HFFc6 (cell line): ENCODE results near the gene PRELID3B. TPM values are rescaled to one million over a fixed set of nuclear protein-coding genes. Genes with fewer than 3 reads are reported as not detected.

Experiments used
- DNase-seq: peaks from one replicate; pipeline ENCODE4 v3.0.0-alpha.2; 2018
- H3K27ac Mint-ChIP-seq: 2 replicates; pipeline ENCODE4 v1.8.0; 2020; ENCODE audit warnings: mild to moderate bottlenecking, mixed read lengths
- H3K27me3 Mint-ChIP-seq: 2 replicates; pipeline ENCODE4 v1.8.0; 2021; ENCODE audit warnings: mild to moderate bottlenecking, moderate library complexity, mixed read lengths; ENCODE audit not compliant: insufficient read depth
- H3K36me3 Mint-ChIP-seq: 2 replicates; pipeline ENCODE4 v1.8.0; 2021; ENCODE audit warnings: low read depth, mixed read lengths
- H3K4me1 Mint-ChIP-seq: 2 replicates; pipeline ENCODE4 v1.8.0; 2020; ENCODE audit warnings: low read depth, mixed read lengths
- H3K4me3 Mint-ChIP-seq: 2 replicates; pipeline ENCODE4 v1.8.0; 2020; ENCODE audit warnings: mild to moderate bottlenecking, moderate library complexity, mixed read lengths
- H3K9me3 Mint-ChIP-seq: 2 replicates; pipeline ENCODE4 v1.8.0; 2020; ENCODE audit warnings: mild to moderate bottlenecking, mixed read lengths
- long read RNA-seq: library from polyadenylated mRNA; unstranded; transcript quantifications from one replicate; pipeline ENCODE4 v2.0.0, GENCODE V29; 2019
- total RNA-seq, 6 experiments: library from RNA; stranded (reverse); fragmentation: NEBNext Ultra II Directional; extraction: Animal tissue kit (Norgen Biotek cat#: 25700); gene quantifications; 2 replicates in 1 of 6; 3 replicates in 5 of 6; pipeline ENCODE4 v1.2.3, GENCODE V29; 2021
- TF ChIP-seq, protein P1 (sequence below): fragments of 200-600 bp; sonication (generic); IDR thresholded peaks from 2 replicates; pipeline ENCODE4 v1.5.0; 2021; ENCODE audit warnings: antibody characterized with exemption, mild to moderate bottlenecking

Gene PRELID3B
- 10 to 100 TPM; 55.2 to 64.1 (median 59.8) TPM for total RNA-seq
- long read RNA-seq, transcript PRELID3B-201 (6 exons, 2,626 nt) = major isoform, 74 of 101 reads
- long read RNA-seq, partial matches to known transcripts = 2 of 101 reads
- long read RNA-seq, other reads (novel, unspliced or antisense) = 18 of 101 reads

DNA sequence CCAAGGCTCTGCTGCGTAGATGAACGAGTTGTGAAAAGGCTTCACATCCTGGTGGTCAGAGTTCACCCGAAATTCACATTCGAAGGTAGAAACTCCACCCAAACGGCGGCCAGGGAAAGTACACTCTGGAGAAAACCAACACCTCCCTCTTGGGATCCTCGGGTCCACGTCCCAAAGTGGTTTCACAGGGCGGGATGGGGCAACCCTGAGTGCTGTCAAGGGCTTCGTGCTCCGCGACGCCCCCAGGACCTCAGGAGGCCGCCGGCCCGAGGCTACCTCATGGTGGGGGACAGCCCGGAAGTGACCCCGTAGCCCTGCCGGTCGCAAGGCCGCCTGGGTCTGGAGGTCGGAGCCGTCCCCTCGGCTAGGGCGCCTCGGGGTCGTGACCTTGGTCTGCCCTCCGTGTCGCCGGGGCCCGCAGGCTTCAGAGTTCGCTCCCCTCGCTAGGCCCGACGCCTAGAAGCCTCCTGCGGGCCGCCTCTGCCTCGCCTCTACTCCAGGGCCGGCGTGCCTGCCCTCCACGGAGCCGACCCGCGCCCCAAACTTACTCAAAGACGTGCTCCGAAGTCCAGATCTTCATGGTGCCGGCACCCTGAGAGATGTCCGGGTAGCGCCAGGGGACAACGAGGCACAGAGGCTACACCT, at the start of gene PRELID3B:
Gene PRELID3B, minus strand, starts transcription at position 636 of the 645 bp plus-strand sequence. Its CDS starts 56 bp downstream, at position 580.
- DNase-seq = no peak
- Mint-ChIP-seq H3K27ac (peak within 1 kb of the TSS; percentile 78), H3K9me3 (no peaks in the 10 kb centered on the region; the same call in 1 of the 2 replicates), H3K4me3 (peak within 1 kb of the TSS; percentile 90), H3K27me3 (no peaks in the 10 kb centered on the region), H3K36me3 (peaks cover 23% of the 10 kb centered on the region), H3K4me1 (peaks cover 45% of the 10 kb centered on the region)
- TF ChIP-seq, protein P1, sequence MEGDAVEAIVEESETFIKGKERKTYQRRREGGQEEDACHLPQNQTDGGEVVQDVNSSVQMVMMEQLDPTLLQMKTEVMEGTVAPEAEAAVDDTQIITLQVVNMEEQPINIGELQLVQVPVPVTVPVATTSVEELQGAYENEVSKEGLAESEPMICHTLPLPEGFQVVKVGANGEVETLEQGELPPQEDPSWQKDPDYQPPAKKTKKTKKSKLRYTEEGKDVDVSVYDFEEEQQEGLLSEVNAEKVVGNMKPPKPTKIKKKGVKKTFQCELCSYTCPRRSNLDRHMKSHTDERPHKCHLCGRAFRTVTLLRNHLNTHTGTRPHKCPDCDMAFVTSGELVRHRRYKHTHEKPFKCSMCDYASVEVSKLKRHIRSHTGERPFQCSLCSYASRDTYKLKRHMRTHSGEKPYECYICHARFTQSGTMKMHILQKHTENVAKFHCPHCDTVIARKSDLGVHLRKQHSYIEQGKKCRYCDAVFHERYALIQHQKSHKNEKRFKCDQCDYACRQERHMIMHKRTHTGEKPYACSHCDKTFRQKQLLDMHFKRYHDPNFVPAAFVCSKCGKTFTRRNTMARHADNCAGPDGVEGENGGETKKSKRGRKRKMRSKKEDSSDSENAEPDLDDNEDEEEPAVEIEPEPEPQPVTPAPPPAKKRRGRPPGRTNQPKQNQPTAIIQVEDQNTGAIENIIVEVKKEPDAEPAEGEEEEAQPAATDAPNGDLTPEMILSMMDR = no peak

DNA sequence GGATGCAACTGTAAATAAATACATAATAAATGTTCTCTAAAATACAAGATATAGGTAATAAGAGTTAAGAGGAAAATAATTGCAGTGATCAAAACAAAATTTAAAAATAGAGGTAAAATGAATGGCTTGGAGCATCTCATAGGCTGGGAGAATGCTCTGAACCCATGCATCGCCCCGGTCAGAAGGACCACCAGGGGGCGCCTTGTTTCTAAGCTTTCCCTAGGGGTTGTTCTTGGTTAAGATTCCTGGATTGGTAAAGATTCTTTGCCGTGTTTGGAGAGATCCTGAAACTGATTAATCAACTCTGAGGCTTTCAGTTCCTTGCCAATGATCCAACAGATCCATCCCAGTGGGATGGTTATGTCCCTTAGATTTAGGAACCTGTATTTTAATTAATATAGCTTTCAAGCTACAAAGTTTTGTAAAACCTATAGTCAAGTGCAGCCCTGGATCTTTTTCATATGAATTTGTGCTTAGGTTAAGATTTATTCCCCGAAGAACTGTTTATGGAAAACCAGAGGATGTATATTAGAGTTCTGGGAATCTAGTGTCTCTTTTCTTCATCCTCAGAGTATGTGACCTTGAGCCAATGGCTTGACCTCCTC, 45.3 kb upstream of the PRELID3B start:
- TF ChIP-seq, protein P1 = peak; percentile 97
- Mint-ChIP-seq H3K4me1 (peaks cover 17% of the 10 kb centered on the region), H3K4me3 (no peak overlapping the region), H3K27me3 (peaks cover 8% of the 10 kb centered on the region), H3K36me3 (no peaks in the 10 kb centered on the region; the same call in 1 of the 2 replicates), H3K27ac (no peak overlapping the region), H3K9me3 (no peaks in the 10 kb centered on the region; the same call in 1 of the 2 replicates)
- DNase-seq = peak; percentile 53

DNA sequence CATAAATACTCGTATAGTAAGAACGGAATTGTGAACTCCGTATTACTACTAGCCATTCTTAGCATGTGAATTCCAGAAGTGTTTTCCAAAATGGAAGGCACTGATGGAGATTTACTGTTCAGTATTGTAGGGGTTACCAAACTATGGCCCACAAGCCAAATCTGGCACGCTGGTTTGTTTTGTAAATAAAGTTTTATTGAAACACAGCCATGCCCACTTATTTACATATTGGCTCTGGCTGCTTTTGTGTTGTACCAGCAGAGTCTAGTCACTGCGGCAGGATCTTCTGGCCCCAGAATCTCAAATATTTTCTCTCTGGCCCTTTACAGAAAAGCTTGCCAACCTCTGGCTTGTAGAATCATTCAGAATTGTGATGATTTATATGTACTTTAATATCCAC, 44.3 kb upstream of the PRELID3B start:
- H3K36me3 Mint-ChIP-seq = no peaks in the 10 kb centered on the region; the same call in 1 of the 2 replicates
- H3K27ac Mint-ChIP-seq = no peak overlapping the region
- peaks cover 28% of the 10 kb centered on the region for H3K4me1 Mint-ChIP-seq
- H3K4me3 Mint-ChIP-seq = no peak overlapping the region
- DNase-seq = no peak
- peaks cover 8% of the 10 kb centered on the region for H3K27me3 Mint-ChIP-seq
- TF ChIP-seq, protein P1 = no peak
- no peaks in the 10 kb centered on the region; the same call in 1 of the 2 replicates for H3K9me3 Mint-ChIP-seq

DNA sequence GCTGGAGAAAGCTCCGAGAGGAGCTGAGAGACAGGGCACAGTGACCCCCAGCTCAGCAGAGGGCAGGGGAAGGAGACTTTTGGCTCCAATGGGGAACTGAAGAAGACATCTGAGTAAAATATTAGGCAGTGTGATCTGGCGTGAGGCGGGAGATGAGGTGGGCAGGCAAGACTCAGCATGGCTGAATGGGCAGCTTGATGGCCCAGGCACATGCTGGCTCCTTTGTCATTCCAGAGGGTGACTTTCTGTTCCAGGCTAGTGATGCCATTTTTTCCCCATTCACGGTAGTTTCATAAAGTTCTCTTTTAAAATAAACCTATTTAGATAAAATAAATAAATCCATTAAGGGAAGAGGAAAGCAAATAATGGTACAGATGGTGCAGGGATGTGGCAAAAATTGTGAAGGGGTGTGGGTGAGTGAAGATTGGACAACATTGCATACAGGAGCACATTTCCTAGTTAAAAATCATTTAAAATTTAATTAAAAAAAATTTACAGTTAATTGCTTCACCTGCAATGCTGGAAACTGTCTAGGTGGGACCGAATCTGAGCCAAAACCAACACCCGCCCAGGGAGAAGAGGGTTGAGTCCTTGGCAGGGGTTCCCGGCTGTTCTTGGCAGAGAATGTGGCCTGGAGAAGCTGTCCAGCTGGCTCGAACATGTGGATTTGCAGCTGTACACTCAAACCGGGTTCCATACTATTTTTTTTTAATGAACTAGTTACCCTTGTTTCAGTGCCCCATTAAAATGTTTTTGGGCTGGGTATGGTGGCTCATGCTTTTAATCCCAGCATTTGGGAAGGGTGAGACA, 41.7 kb upstream of the PRELID3B start:
- no peaks in the 10 kb centered on the region; the same call in 1 of the 2 replicates for H3K36me3 Mint-ChIP-seq
- peak overlapping the region; percentile 63 for H3K27ac Mint-ChIP-seq
- H3K4me3 Mint-ChIP-seq = no peak overlapping the region
- peaks cover 7% of the 10 kb centered on the region for H3K27me3 Mint-ChIP-seq
- DNase-seq = no peak
- H3K4me1 Mint-ChIP-seq = peaks cover 29% of the 10 kb centered on the region
- H3K9me3 Mint-ChIP-seq = no peaks in the 10 kb centered on the region; the same call in 1 of the 2 replicates
- TF ChIP-seq, protein P1 = no peak

DNA sequence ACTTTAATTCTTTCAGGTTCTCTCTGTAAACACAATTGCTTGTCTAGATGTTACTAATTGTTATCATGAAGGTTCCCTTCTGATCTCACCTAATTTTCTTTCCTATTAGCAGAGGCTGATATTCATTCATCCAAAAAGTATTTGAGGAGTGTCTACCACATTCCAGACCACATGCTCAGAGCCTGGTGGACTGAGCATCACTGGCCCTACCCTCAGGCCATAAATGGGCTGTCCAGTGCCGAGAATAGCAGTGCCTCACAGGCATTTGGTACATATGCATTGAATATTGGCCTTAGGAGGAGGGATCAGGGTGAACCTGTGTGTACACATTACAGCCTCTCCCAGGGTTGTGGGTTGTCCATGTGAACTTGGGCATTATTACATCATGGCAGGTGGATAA, 40.4 kb upstream of the PRELID3B start:
- H3K9me3 Mint-ChIP-seq = no peaks in the 10 kb centered on the region; the same call in 1 of the 2 replicates
- DNase-seq = peak; percentile 89
- TF ChIP-seq, protein P1 = no peak
- H3K27me3 Mint-ChIP-seq = peaks cover 3% of the 10 kb centered on the region
- no peaks in the 10 kb centered on the region; the same call in 1 of the 2 replicates for H3K36me3 Mint-ChIP-seq
- peak overlapping the region; percentile 63 for H3K27ac Mint-ChIP-seq
- H3K4me3 Mint-ChIP-seq = peak overlapping the region; percentile 38; the same call in 1 of the 2 replicates
- peaks cover 35% of the 10 kb centered on the region for H3K4me1 Mint-ChIP-seq
